ENCODE results near the gene MDGA2.
"Not testable (repeated sequence)": the region's sequence is repeated elsewhere in the genome, so short reads cannot be mapped to it uniquely, and the experiment has no call there.

MDGA2 gene

DNA sequence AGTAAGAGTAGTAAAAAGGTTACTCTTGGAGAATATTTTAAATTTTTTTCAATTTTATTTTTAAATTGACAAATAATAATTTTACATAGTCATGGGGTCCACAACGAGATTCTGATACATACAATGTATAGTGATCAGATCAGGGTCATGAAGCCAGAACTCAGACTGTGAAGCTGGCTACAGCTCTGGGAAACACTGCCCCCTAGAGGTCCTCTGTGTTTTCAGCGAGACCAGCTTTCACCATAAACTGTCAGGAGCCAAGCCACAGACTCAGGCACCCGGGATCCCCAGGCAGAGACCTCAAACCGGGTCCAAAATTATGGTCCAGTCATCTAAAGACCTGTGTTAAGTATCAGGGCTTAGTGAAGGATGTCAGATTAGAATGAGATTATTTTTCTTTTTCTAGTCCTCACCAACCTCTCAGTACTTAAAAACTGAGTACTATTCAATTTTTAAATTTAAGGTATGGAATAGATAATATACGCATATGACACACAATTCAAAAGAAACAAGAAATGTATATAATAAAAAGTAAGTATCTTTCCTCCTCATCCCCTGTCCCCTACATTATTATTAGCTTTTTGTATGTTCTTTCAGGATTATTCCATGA lies 397.1 kb downstream of the MDGA2 start:
- Mint-ChIP-seq H3K4me3 (no peak overlapping the region), H3K36me3 (no peaks in the 10 kb centered on the region), H3K4me1 (ENCODE audit: low read depth) (no peaks in the 10 kb centered on the region), H3K27ac (no peak overlapping the region), H3K27me3 (no peaks in the 10 kb centered on the region), H3K9me3 (ENCODE audit: low read depth) (no peaks in the 10 kb centered on the region)

DNA sequence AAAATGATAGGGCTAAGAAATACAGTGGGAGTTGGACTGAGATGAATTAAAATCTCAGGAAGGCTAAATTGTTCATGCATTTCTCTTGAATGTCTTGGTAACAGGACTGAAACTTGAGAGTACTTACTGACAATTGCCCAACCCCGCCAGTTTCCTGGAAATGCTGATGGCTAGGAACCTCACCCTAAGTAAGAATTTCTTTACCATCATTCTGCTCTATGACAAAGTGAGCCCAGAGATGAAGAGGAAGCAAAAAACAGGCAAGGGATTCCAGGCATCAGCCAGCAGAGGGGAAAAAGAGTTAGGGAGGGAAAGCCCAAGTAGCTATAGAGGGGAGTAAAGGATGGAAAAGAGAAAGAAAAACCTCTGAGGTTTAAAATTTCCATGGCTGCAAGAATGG lies 397.7 kb downstream of the MDGA2 start:
- Mint-ChIP-seq H3K27me3 (no peaks in the 10 kb centered on the region), H3K9me3 (ENCODE audit: low read depth) (no peaks in the 10 kb centered on the region), H3K4me3 (no peak overlapping the region), H3K4me1 (ENCODE audit: low read depth) (no peaks in the 10 kb centered on the region), H3K27ac (no peak overlapping the region), H3K36me3 (no peaks in the 10 kb centered on the region)

DNA sequence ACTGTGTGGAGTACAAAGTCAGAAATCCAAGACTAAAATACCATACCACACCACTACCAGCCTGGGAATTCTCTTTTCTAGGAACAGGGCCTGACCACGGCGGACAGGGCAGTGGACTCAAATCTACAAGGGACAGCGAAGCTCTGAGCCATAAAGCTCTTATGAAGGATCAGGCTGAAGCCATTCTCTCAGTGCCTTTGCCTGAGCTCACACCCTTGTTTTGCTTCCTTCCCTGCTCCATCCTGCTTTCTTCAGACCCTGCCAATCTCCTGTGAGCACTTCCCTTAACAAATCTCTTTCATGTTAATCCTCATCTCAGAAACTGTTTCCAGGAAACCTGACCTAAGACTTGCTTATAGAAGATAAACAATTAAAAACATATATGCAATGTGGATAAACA lies 398.5 kb downstream of the MDGA2 start:
- no peaks in the 10 kb centered on the region for H3K9me3 Mint-ChIP-seq (ENCODE audit: low read depth)
- H3K27me3 Mint-ChIP-seq, result no peaks in the 10 kb centered on the region
- H3K4me3 Mint-ChIP-seq, result no peak overlapping the region
- no peak overlapping the region for H3K27ac Mint-ChIP-seq
- H3K36me3 Mint-ChIP-seq, result no peaks in the 10 kb centered on the region
- H3K4me1 Mint-ChIP-seq (ENCODE audit: low read depth), result no peaks in the 10 kb centered on the region

DNA sequence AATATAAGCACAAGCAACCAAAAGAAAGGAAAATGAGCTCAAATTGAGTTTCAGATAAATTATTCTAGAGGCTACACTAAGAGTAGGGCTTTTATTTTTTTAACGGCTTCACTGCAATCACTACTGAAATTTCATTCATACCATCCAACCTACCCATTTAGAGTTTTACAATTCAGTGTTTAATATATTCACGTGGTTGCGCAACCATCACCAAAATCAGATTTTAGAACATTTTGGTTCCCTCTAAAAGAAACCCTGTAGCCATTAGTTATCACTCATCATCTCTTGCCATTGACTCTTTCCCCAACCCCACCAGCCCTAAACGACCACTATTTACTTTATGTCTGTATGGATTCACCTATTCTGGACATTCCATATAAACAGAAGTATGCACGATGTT lies 401.5 kb downstream of the MDGA2 start:
- Mint-ChIP-seq H3K4me1 (ENCODE audit: low read depth) (no peaks in the 10 kb centered on the region), H3K9me3 (ENCODE audit: low read depth) (no peaks in the 10 kb centered on the region), H3K36me3 (no peaks in the 10 kb centered on the region), H3K27me3 (no peaks in the 10 kb centered on the region), H3K4me3 (no peak overlapping the region), H3K27ac (no peak overlapping the region)

DNA sequence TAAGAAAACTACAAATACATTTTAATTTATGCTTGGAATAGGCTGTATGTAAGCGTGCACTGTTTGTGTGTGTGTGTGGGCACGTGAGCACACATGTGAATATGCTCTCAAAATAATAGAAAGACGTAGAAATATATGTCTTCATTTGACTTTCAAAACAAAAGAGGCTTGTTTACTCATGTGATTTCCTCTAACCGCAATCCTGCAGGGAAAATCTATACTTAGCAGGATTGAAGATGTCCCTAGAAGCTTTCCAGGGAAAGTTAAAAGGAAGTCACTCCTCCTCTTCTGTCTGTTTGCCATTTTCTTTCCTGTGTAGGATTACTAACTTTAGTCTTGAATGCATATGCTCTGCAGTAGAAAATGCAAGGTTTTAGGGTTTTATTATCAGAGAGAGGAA lies 404.7 kb downstream of the MDGA2 start:
- Mint-ChIP-seq H3K4me1 (ENCODE audit: low read depth) (no peaks in the 10 kb centered on the region), H3K4me3 (no peak overlapping the region), H3K9me3 (ENCODE audit: low read depth) (no peaks in the 10 kb centered on the region), H3K36me3 (no peaks in the 10 kb centered on the region), H3K27me3 (no peaks in the 10 kb centered on the region), H3K27ac (no peak overlapping the region)

DNA sequence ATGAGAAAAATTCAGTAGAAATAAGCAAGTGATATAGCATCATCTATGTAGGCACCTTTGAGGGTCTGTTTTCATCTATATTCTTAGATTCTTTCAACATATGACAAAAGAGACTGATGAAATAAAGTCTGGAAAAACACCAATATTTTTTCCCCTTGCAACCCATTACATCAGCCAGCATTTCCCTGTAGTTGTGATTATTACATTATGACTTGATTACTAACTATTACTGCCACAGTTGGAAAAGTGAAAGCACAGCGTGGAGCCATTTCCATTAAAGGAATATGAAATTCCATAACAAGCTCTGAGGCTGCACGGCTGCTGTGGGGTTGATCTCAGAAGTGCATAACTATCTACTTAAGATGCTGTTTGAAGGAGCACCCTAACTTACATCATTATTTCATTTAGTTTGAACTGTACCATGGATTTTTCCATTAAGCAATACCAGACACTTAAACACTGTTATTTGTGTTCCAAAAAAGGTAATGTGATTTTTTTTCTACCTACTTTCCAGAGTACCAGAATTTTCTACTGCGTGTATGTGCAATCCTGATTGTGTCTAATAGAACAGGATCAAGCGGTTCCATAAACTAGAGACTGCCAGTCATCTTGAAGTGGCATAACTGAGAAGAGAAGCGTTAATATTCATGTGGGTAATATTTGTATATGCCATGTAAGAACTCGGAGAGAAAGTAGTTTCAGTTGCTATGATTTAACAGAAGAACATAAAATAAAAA lies 405.5 kb downstream of the MDGA2 start:
- Mint-ChIP-seq H3K4me1 (ENCODE audit: low read depth) (no peaks in the 10 kb centered on the region), H3K36me3 (no peaks in the 10 kb centered on the region), H3K27ac (no peak overlapping the region), H3K9me3 (ENCODE audit: low read depth) (no peaks in the 10 kb centered on the region), H3K27me3 (no peaks in the 10 kb centered on the region), H3K4me3 (no peak overlapping the region)

DNA sequence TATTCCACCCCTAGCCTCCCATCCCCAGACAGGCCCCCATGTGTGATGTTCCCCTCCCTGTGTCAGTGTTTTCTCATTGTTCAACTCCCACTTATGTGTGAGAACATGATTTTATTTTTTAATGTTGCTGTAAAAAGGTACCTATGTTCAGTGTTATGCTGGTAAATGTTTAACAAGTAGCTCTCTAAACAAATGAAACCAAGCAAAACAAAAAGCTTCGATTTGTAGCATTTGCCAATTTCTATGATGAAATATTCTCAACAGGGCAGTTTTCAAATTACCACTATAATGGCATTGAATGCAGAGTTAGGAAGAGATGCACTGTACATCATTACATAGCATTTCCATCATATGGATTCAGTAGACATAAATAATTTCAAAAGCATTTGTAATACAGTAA lies 410.6 kb downstream of the MDGA2 start:
- no peak overlapping the region for H3K27ac Mint-ChIP-seq
- no peak overlapping the region for H3K4me3 Mint-ChIP-seq
- no peaks in the 10 kb centered on the region for H3K36me3 Mint-ChIP-seq
- peaks cover 4% of the 10 kb centered on the region for H3K9me3 Mint-ChIP-seq (ENCODE audit: low read depth)
- H3K27me3 Mint-ChIP-seq, result no peaks in the 10 kb centered on the region
- no peaks in the 10 kb centered on the region for H3K4me1 Mint-ChIP-seq (ENCODE audit: low read depth)

DNA sequence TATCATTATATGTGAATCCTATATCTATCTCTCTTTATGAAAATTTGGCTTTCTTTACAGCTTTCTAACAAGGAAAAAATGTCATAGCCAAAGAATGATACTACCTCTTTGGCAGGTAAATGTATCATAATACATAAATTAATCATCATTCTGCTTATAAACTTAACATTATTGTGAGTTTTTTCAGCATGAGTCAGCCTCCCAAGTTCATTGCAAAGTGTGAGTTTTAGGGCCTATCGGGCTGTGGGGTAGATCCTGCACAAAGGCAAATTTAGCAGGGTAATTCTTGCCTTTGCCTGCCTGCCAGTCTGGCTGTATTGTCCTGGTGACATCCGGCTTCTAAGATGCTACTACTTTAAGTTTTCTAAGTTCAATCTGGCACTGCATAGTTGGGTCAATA lies 412.6 kb downstream of the MDGA2 start:
- Mint-ChIP-seq H3K27me3 (no peaks in the 10 kb centered on the region), H3K36me3 (no peaks in the 10 kb centered on the region), H3K27ac (no peak overlapping the region), H3K9me3 (ENCODE audit: low read depth) (peaks cover 7% of the 10 kb centered on the region), H3K4me1 (ENCODE audit: low read depth) (no peaks in the 10 kb centered on the region), H3K4me3 (no peak overlapping the region)

DNA sequence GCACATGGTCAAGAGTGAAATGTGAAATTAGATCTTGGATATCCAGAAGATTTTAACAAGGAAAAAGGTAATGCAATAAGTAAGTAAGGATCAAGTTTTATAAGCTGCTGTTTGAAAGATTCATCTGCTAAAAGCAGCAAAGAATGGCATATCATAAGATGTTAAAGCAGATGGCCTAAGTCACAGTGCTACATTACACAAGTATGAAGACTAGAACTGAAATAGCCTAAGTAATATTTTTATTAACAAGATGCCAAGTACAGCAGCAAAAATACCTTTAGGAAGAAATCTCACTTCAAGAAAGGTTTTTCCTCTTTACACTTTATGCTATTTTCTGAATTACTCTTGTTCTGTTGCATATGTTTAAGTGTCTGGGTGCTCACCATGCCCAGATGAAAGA lies 414.1 kb downstream of the MDGA2 start:
- no peaks in the 10 kb centered on the region for H3K36me3 Mint-ChIP-seq
- no peak overlapping the region for H3K4me3 Mint-ChIP-seq
- H3K27ac Mint-ChIP-seq, result no peak overlapping the region
- H3K4me1 Mint-ChIP-seq (ENCODE audit: low read depth), result no peaks in the 10 kb centered on the region
- H3K27me3 Mint-ChIP-seq, result no peaks in the 10 kb centered on the region
- peaks cover 7% of the 10 kb centered on the region for H3K9me3 Mint-ChIP-seq (ENCODE audit: low read depth)

DNA sequence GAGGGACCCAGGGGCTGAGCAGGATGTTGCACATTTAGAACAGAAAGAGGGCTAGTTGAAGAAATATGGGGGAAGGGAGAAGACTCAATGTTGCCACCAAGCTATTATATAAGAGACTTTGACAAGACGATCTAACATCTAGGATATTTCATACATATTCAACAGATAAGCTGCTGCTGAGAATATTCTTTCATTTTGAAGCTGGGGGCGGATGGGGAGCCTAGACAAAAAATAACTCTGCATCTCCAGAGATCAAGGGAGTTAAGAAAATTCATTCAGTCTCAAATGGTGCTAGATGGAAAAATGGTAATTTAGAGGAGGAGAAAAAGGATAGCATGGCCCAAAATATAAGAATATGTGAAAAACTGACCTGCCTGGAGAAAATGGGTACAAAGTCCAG lies 415.6 kb downstream of the MDGA2 start:
- Mint-ChIP-seq H3K4me3 (no peak overlapping the region), H3K36me3 (no peaks in the 10 kb centered on the region), H3K9me3 (ENCODE audit: low read depth) (peaks cover 11% of the 10 kb centered on the region), H3K27me3 (no peaks in the 10 kb centered on the region), H3K4me1 (ENCODE audit: low read depth) (no peaks in the 10 kb centered on the region), H3K27ac (no peak overlapping the region)

DNA sequence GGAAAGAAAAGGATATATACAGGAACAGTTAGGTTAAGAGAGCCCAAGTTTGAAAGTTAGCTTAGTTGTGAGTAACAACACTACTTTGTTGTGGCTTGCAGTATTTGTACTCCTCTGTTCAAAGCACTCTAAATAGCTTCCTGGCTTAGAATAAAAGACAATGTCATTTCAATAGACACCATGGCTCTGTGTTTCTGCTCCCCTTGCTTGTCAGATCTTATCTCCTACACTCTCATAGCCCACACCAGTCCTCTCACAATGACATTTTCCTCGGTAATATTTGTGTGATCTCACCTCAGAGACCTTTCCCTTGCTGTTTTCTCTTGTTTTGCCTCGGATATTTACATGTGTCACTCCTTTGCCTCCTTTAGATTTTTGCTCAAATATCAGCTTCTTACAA lies 418.4 kb downstream of the MDGA2 start:
- Mint-ChIP-seq H3K4me1 (ENCODE audit: low read depth) (no peaks in the 10 kb centered on the region), H3K9me3 (ENCODE audit: low read depth) (peaks cover 8% of the 10 kb centered on the region), H3K4me3 (no peak overlapping the region), H3K27me3 (no peaks in the 10 kb centered on the region), H3K27ac (no peak overlapping the region), H3K36me3 (no peaks in the 10 kb centered on the region)

DNA sequence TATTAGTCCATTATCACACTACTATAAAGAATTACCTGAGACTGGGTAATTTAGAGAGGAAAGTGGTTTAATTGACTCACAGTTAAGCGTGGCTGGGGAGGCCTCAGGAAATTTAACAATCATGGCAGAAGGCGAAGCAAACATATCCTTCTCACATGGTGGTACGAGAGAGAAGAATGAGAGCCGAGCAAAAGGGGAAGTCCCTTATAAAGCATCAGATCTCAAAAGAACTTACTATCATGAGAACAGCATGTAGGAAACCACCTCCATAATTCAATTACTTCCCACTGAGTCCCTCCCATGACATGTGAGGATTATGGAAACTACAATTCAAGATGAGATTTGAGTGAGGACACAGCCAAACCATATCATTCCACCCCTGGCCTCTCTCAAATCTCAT lies 422.6 kb downstream of the MDGA2 start:
- H3K9me3 Mint-ChIP-seq (ENCODE audit: low read depth), result peaks cover 4% of the 10 kb centered on the region
- no peaks in the 10 kb centered on the region for H3K27me3 Mint-ChIP-seq
- no peak overlapping the region for H3K27ac Mint-ChIP-seq
- H3K36me3 Mint-ChIP-seq, result no peaks in the 10 kb centered on the region
- no peaks in the 10 kb centered on the region for H3K4me1 Mint-ChIP-seq (ENCODE audit: low read depth)
- H3K4me3 Mint-ChIP-seq, result no peak overlapping the region

DNA sequence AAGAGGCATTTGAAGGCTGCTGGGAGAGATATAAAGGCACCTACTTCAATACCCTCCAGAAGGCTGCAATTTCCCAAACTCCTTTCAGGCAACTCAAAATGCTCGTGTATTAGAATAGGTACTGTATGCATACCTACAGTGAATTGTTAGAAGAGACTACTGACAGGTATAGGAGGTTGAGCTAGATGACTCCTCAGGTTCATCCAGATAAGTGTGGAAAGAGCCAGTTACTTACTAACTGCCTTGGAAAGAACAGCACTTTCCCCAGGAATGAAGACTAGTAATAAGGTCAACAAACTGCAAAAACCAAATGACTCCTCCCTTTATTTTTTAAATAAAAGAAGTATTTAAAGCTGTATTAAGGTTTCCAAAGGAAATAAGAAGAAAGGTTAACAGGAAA lies 429.0 kb downstream of the MDGA2 start:
- H3K4me1 Mint-ChIP-seq (ENCODE audit: low read depth), result no peaks in the 10 kb centered on the region
- H3K9me3 Mint-ChIP-seq (ENCODE audit: low read depth), result no peaks in the 10 kb centered on the region
- no peaks in the 10 kb centered on the region for H3K27me3 Mint-ChIP-seq
- no peaks in the 10 kb centered on the region for H3K36me3 Mint-ChIP-seq
- H3K27ac Mint-ChIP-seq, result no peak overlapping the region
- no peak overlapping the region for H3K4me3 Mint-ChIP-seq

DNA sequence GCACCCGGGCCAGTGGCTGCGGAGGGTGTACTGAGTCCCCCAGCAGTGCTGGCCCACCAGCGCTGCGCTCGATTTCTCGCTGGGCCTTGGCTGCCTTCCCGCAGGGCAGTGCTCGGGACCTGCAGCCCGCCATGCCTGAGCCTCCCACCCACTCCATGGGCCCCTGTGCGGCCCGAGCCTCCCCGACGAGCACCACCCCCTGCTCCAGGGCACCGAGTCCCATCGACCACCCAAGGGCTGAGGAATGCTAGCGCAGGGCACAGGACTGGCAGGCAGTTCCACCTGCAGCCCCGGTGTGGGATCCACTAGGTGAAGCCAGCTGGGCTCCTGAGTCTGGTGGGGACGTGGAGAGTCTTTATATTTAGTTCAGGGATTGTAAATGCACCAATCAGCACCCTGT lies 432.8 kb downstream of the MDGA2 start:
- not testable (repeated sequence) for H3K4me1 Mint-ChIP-seq (ENCODE audit: low read depth); H3K4me3 Mint-ChIP-seq; H3K9me3 Mint-ChIP-seq (ENCODE audit: low read depth); H3K27ac Mint-ChIP-seq; H3K36me3 Mint-ChIP-seq; H3K27me3 Mint-ChIP-seq

DNA sequence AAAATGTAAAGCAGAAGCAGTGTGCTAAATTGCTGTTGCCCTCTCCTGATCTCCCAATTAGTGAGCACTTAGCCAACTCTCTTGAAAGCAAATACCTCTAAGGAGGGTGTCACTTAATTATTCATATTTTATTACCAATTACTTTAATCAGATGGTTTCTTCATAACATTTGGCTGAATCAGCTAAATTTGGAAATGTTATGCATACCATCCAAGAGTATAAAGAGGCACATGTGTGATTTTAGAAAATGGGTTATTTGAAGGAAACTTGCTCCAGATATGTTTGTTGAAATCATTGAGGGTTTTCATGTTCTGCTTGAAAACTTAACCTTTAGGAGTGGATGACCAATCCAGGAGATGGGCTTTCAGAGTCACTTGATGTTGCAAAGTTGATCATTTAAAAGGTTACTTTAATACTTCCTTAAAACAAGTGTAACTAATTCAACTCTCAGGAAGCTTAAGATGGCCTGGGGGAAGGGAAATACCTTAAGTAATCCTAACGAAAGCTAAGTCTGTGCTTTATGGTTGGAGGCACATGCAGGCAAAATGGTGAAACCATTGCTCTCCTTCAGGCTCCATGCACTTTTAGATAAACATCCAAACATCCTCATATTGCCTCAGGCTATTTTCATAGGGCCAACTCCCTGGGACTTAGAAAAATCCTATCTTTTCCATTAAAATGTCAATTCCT lies 434.5 kb downstream of the MDGA2 start:
- no peaks in the 10 kb centered on the region for H3K4me1 Mint-ChIP-seq (ENCODE audit: low read depth)
- H3K9me3 Mint-ChIP-seq (ENCODE audit: low read depth), result no peaks in the 10 kb centered on the region
- H3K36me3 Mint-ChIP-seq, result no peaks in the 10 kb centered on the region
- H3K4me3 Mint-ChIP-seq, result no peak overlapping the region
- no peaks in the 10 kb centered on the region for H3K27me3 Mint-ChIP-seq
- no peak overlapping the region for H3K27ac Mint-ChIP-seq

DNA sequence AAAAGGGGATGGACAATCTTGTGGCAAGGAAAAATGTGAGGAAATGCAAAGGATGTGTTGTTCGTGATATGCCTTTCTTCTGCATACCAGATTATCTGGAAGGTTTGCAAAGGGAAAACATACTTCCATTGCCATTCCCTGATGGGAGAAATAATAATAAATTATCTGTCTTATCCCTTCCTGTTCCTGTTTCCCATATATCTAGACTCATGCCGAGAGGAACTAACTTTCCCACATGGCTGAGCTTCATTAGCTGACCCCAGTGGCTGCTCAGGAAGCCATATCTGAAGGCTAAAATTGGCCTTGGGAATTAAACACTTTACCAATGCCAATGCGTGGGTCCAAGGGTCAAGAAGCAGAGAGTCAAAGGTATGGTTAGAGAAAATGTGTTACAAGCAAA lies 439.8 kb downstream of the MDGA2 start:
- Mint-ChIP-seq H3K36me3 (no peaks in the 10 kb centered on the region), H3K4me3 (no peak overlapping the region), H3K27ac (no peak overlapping the region), H3K9me3 (ENCODE audit: low read depth) (no peaks in the 10 kb centered on the region), H3K4me1 (ENCODE audit: low read depth) (no peaks in the 10 kb centered on the region), H3K27me3 (no peaks in the 10 kb centered on the region)

Data from activated naive CD8-positive, alpha-beta T cell (primary cell).